ENCODE data around the gene TMEM231.

- no peak for TF ChIP-seq YY1 (IDR thresholded peaks at IDR 0.05; ENCODE audit: borderline replicate concordance in 1 of 3, control insufficient read depth in 1 of 3, extremely low read depth in 1 of 3, insufficient read depth in 3 of 3, insufficient read length in 1 of 3, insufficient replicate concordance in 2 of 3, low read depth in 1 of 3, low read length in 2 of 3)
- TF ChIP-seq ETV6 (IDR thresholded peaks at IDR 0.05; ENCODE audit: borderline replicate concordance in 1 of 2, low read depth in 2 of 2, low read length in 1 of 2): no peak
- no peak for TF ChIP-seq ETV6 (CRISPR knock-in tag; IDR thresholded peaks at IDR 0.05; ENCODE audit: borderline replicate concordance)
- TF ChIP-seq ZNF12 (CRISPR knock-in tag; IDR thresholded peaks at IDR 0.05): no peak
- no peak for TF ChIP-seq POLR2AphosphoS2 (IDR thresholded peaks at IDR 0.05; ENCODE audit: low read length)
- no peak for TF ChIP-seq CTCF (IDR thresholded peaks at IDR 0.05 in 2 of 3, conservative IDR thresholded peaks at IDR 0.05 in 1 of 3; ENCODE audit: insufficient read depth in 2 of 3, low read depth in 1 of 3, low read length in 3 of 3)
- no peak for TF ChIP-seq U2AF2 (optimal IDR thresholded peaks at IDR 0.05; ENCODE audit: low read depth, low read length)
- TF ChIP-seq TCF7L2 (IDR thresholded peaks at IDR 0.05; ENCODE audit: low read depth, low read length): no peak
- no peak for TF ChIP-seq TCF7 (IDR thresholded peaks at IDR 0.05; ENCODE audit: borderline replicate concordance)
- TF ChIP-seq USF2 (CRISPR knock-in tag; IDR thresholded peaks at IDR 0.05): no peak
Measured at GRCh38 chr16:75589306-75589705, 33.3 kb upstream of the TMEM231 start.
